ENCODE results near the gene LRIG1. TPM values are rescaled to one million over a fixed set of nuclear protein-coding genes. Genes with fewer than 3 reads are reported as not detected.

The LRIG1 gene
- total and polyA plus RNA-seq, 7 donors = 9.8 to 119 (median 41.1) TPM

- intact Hi-C loops (cut with DNase I) = loop anchor here (2.0 to 5.0 kb wide), 3 partner anchors 45 to 221 kb away; no protein-coding TSS in a partner anchor
- Histone ChIP-seq H3K27ac (peak overlapping the region; percentile 95), H3K27me3 (ENCODE audit: insufficient read depth in 3 of 3, low read length in 2 of 3) (no peaks in the 10 kb centered on the region), H3K9me3 (no peaks in the 10 kb centered on the region), H3K4me1 (peaks cover 47% of the 10 kb centered on the region), H3K4me3 (peak overlapping the region; percentile 97), H3K36me3 (ENCODE audit: insufficient read depth in 1 of 2, low read depth in 1 of 2) (no peaks in the 10 kb centered on the region)
- DNase-seq = no peak
- WGBS, 3 donors = 24 to 43% (median 25%) methylated on average over 4 of the region's 4 CpGs
- ATAC-seq = no peak
- TF ChIP-seq CTCF (IDR thresholded peaks at IDR 0.05) = no peak
Measured at GRCh38 chr3:66497985-66498671, 2.7 kb downstream of the LRIG1 start.

- DNase-seq (no peak), ATAC-seq (no peak)
- WGBS, 3 donors = 36 to 56% (median 42%) methylated on average over 5 of the region's 5 CpGs
- no peak for TF ChIP-seq CTCF (IDR thresholded peaks at IDR 0.05)
- no peaks in the 10 kb centered on the region for H3K9me3 ChIP-seq
- H3K4me1 ChIP-seq = peaks cover 54% of the 10 kb centered on the region
- H3K36me3 ChIP-seq (ENCODE audit: insufficient read depth in 1 of 2, low read depth in 1 of 2) = no peaks in the 10 kb centered on the region
- intact Hi-C loops (cut with DNase I) = loop anchor here (5.0 kb wide), 2 partner anchors 90 to 220 kb away; no protein-coding TSS in a partner anchor
- peak overlapping the region; percentile 95 for H3K27ac ChIP-seq
- H3K27me3 ChIP-seq (ENCODE audit: insufficient read depth in 3 of 3, low read length in 2 of 3) = no peaks in the 10 kb centered on the region
- peak overlapping the region; percentile 97 for H3K4me3 ChIP-seq
Measured at GRCh38 chr3:66497288-66497984, 3.4 kb downstream of the LRIG1 start.

GRCh38 chr3:66496746-66497145, 4.1 kb downstream of the LRIG1 start:
- Histone ChIP-seq H3K9me3 (no peaks in the 10 kb centered on the region), H3K4me3 (peak overlapping the region; percentile 97), H3K4me1 (peaks cover 61% of the 10 kb centered on the region), H3K27me3 (ENCODE audit: insufficient read depth in 3 of 3, low read length in 2 of 3) (no peaks in the 10 kb centered on the region), H3K36me3 (ENCODE audit: insufficient read depth in 1 of 2, low read depth in 1 of 2) (no peaks in the 10 kb centered on the region), H3K27ac (peak overlapping the region; percentile 95)
- DNase-seq (no peak), ATAC-seq (no peak)
- no peak for TF ChIP-seq CTCF (IDR thresholded peaks at IDR 0.05)
- intact Hi-C loops (cut with DNase I) = loop anchor here (5.0 kb wide), 2 partner anchors 89 to 219 kb away; no protein-coding TSS in a partner anchor

- no peaks in the 10 kb centered on the region for H3K36me3 ChIP-seq (ENCODE audit: insufficient read depth in 1 of 2, low read depth in 1 of 2)
- H3K4me3 ChIP-seq = peak overlapping the region; percentile 13
- ATAC-seq (no peak), DNase-seq (no peak)
- peak overlapping the region; percentile 40 for H3K27ac ChIP-seq
- H3K4me1 ChIP-seq = peaks cover 64% of the 10 kb centered on the region
- no peaks in the 10 kb centered on the region for H3K9me3 ChIP-seq
- 49 to 74% (median 57%) methylated on average over 3 of the region's 3 CpGs for WGBS, 3 donors
- no peak for TF ChIP-seq CTCF (IDR thresholded peaks at IDR 0.05)
- no peaks in the 10 kb centered on the region for H3K27me3 ChIP-seq (ENCODE audit: insufficient read depth in 3 of 3, low read length in 2 of 3)
- intact Hi-C loops (cut with DNase I) = loop anchor here (5.0 kb wide), 2 partner anchors 89 to 219 kb away; no protein-coding TSS in a partner anchor
Measured at GRCh38 chr3:66496301-66496700, 4.5 kb downstream of the LRIG1 start.

Data from psoas muscle (tissue), 8 donors.